WERI-Rb-1 (cell line): ENCODE data around the gene LRRC2.

ENCODE experiments used
- DNase-seq: peaks from one replicate; pipeline ENCODE4 v3.0.0-alpha.2; 2020
- H3K27ac ChIP-seq: fragments of 250-450 bp; sonication (Bioruptor Pico); 2 replicates; pipeline ENCODE4 v1.5.1; 2020; ENCODE audit warnings: mild to moderate bottlenecking, moderate library complexity
- H3K27me3 ChIP-seq: fragments of 250-450 bp; sonication (Bioruptor Pico); 2 replicates; pipeline ENCODE4 v1.5.1; 2021; ENCODE audit warnings: mild to moderate bottlenecking, low read depth, moderate library complexity; ENCODE audit not compliant: insufficient read depth, severe bottlenecking
- H3K36me3 ChIP-seq: fragments of 250-450 bp; sonication (Bioruptor Pico); 2 replicates; pipeline ENCODE4 v1.5.1; 2020; ENCODE audit warnings: mild to moderate bottlenecking, moderate library complexity
- H3K4me3 ChIP-seq: 2 replicates; pipeline ENCODE4 v1.5.1; 2011; ENCODE audit warnings: low read depth, mild to moderate bottlenecking, control low read depth, low read length
- H3K9me3 ChIP-seq: fragments of 250-450 bp; sonication (Bioruptor Pico); 2 replicates; pipeline ENCODE4 v1.5.1; 2021; ENCODE audit warnings: mild to moderate bottlenecking, moderate library complexity; ENCODE audit not compliant: severe bottlenecking
- TF ChIP-seq, protein P1 (sequence below): IDR thresholded peaks from 2 replicates; pipeline ENCODE4 v1.5.1; 2011; ENCODE audit warnings: low read depth, mild to moderate bottlenecking, control low read depth, inconsistent platforms, low read length

LRRC2 gene

DNA sequence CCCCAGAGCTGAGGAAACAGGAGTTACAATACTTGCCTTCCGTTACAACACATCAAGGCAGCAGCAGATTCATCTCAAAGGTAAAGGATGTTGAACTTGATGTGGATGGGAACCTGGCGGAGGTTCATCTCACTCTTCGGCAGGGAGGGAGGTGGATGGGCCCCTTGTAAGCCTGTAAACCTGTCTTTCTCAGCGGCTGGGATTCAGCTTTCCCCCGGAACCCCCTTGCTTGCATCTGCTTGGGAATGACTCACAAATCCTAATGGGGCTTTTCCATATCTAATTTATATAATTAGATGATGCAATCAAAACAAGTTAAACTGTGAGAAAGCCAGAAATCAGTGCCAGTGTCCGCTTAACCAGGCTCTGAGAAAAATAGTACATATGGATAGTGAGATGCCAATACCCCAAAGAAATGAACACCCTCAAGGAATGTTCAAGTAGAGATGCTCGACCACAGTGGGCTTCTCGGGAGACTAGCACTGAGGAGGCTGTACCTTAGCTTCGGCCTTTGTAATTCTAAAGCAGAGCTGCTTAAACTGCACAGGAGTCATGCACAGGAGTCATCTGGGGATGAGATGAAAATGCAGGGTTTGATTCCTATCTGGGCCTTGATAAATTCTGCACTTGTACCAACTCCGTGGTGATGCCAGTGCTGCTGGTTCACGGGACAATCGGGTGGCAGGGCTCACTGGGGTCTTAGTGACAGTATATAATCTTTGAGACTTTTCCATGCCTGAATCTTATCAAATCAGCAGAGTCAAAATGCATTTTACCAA is 44.0 kb upstream of the LRRC2 start:
- Histone ChIP-seq H3K36me3 (no peaks in the 10 kb centered on the region), H3K9me3 (no peaks in the 10 kb centered on the region), H3K27ac (no peak overlapping the region), H3K4me3 (no peak overlapping the region), H3K27me3 (no peaks in the 10 kb centered on the region)
- DNase-seq: no peak
- TF ChIP-seq, protein P1, sequence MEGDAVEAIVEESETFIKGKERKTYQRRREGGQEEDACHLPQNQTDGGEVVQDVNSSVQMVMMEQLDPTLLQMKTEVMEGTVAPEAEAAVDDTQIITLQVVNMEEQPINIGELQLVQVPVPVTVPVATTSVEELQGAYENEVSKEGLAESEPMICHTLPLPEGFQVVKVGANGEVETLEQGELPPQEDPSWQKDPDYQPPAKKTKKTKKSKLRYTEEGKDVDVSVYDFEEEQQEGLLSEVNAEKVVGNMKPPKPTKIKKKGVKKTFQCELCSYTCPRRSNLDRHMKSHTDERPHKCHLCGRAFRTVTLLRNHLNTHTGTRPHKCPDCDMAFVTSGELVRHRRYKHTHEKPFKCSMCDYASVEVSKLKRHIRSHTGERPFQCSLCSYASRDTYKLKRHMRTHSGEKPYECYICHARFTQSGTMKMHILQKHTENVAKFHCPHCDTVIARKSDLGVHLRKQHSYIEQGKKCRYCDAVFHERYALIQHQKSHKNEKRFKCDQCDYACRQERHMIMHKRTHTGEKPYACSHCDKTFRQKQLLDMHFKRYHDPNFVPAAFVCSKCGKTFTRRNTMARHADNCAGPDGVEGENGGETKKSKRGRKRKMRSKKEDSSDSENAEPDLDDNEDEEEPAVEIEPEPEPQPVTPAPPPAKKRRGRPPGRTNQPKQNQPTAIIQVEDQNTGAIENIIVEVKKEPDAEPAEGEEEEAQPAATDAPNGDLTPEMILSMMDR: no peak

DNA sequence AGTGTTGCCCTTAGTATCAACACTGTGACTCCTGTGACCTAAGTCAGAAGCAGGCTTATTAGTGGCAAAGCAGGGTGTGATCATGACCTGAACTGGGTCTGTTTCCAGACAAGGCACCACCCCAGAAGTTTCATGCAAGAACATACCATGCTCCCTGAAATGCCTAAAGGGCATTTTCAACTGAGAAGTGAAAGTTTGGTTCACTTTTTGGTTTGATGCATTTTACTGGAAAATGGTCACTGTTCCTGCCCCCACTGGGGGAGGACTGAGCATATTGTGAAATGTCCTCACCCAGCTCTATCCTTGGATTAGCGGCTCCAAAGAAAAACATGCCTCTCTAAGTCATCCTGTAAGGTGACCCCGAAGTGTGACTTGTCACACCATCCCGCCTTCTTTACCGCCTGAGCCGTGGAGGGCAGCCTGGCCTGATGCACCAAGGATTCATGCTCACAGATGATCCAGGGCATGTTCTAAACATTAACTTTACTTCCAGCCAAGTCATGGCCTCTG is 43.2 kb upstream of the LRRC2 start:
- Histone ChIP-seq H3K4me3 (no peak overlapping the region), H3K9me3 (no peaks in the 10 kb centered on the region), H3K27me3 (no peaks in the 10 kb centered on the region), H3K27ac (no peak overlapping the region), H3K36me3 (no peaks in the 10 kb centered on the region)
- DNase-seq: peak; percentile 21
- TF ChIP-seq, protein P1: no peak

DNA sequence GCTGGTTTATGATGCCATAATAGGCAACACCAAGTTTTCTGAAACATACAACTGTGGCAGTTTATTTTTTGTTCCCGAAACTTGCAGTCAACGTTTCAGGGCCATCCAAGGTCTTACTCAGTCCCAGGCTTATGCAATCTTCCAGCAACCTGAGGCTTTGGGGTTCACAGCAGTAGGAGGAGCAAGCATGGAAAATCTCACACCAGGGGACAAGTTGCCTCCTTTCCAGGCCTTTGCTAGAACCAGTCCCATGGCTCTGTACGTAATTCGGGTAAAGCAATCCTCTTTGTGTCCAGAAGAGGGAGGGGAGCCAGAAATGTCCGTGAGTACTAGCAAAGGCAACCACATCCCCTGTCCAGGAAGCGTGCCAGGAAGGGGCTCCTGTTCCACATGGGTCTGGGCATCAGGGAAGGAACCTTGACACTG is 41.5 kb upstream of the LRRC2 start:
- H3K27ac ChIP-seq: no peak overlapping the region
- TF ChIP-seq, protein P1: no peak
- no peak overlapping the region for H3K4me3 ChIP-seq
- H3K9me3 ChIP-seq: no peaks in the 10 kb centered on the region
- no peaks in the 10 kb centered on the region for H3K36me3 ChIP-seq
- H3K27me3 ChIP-seq: no peaks in the 10 kb centered on the region
- no peak for DNase-seq

DNA sequence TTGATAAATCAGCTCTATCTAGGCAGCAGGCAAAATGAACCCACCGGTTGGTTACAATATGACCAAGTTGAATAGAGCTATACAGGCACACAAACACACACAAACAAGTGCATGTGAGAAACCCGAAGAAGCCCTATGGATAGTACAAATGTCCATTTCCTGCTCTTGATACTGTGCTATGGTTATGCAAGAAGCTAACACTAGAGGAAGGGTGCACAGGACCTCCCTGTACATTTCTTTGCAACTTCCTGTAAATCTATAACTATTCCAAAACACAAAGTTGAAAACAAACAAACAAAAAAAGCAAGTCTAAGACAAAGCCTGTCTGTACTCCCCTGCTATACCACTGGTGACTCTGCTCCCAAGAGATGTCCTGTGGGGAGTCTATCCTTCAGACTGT is 38.0 kb upstream of the LRRC2 start:
- DNase-seq: no peak
- no peak overlapping the region for H3K27ac ChIP-seq

DNA sequence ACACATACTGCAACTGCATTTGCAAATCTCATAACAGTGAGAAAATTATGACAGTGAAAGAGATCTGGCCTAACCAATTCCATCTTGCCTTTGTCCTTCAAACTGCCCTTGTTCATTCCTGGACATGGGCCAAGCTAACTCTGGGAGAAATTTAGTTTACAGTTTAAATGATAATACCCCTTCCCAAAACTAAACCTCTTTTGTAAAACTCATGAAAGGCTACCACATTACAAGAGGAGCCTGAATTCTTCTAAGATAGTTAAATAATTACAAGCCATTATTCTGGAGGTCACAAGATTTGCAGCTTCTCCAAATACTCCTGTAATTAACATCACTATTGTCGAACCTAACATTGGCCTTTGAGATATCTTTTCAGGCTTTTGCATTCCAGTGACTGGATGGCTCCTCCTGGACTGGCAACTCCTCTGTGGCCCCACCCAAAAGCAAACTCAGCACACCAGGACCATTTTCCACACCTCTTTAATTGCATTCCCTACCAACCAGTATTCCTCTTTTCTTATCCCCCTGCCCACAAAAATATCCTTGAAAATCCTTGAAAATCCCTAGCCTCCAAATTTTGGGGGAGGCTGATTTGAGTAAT is 37.4 kb upstream of the LRRC2 start:
- Histone ChIP-seq H3K27ac (no peak overlapping the region), H3K4me3 (no peak overlapping the region), H3K36me3 (no peaks in the 10 kb centered on the region), H3K27me3 (no peaks in the 10 kb centered on the region), H3K9me3 (no peaks in the 10 kb centered on the region)
- TF ChIP-seq, protein P1: no peak
- DNase-seq: no peak

More for the DNA sequence above, 38.0 kb upstream of the LRRC2 start:
- Histone ChIP-seq H3K27me3 (no peaks in the 10 kb centered on the region), H3K36me3 (no peaks in the 10 kb centered on the region), H3K4me3 (no peak overlapping the region), H3K9me3 (no peaks in the 10 kb centered on the region)
- TF ChIP-seq, protein P1: no peak
